Heart right ventricle (tissue), 16 donors: ENCODE results near the gene DDX19B. TPM values are rescaled to one million over a fixed set of nuclear protein-coding genes. Genes with fewer than 3 reads are reported as not detected.
"Not testable (repeated sequence)": the region's sequence is repeated elsewhere in the genome, so short reads cannot be mapped to it uniquely, and the experiment has no call there.

Source experiments
- ATAC-seq, 8 donors: fragments of 200-7000 bp; cut with Tn5 transposase; one replicate each; pipeline ENCODE4 v1.9.1; 2020; ENCODE audit warnings: mild to moderate bottlenecking in 8 of 8, moderate library complexity in 8 of 8, moderate number of reproducible peaks in 1 of 8
- DNase-seq, 2 donors: peaks; one replicate each; pipeline ENCODE4 v3.0.0-alpha.2; 2020
- H3K27ac ChIP-seq, 10 donors: fragments of 200-600 bp; sonication (generic) in 2 of 10; one replicate each; pipeline versions ENCODE4 v1.5.0 to v1.8.0; 2020 to 2022; ENCODE audit warnings: mild to moderate bottlenecking in 3 of 10
- H3K27me3 ChIP-seq, 7 donors: fragments of 200-600 bp; one replicate each; pipeline ENCODE4 v1.8.0; 2021 to 2022; ENCODE audit warnings: mild to moderate bottlenecking in 2 of 7
- H3K36me3 ChIP-seq, 9 donors: fragments of 200-600 bp; sonication (generic) in 1 of 9; one replicate each; pipeline versions ENCODE4 v1.5.0 to v1.8.0; 2020 to 2022; ENCODE audit warnings: mild to moderate bottlenecking in 2 of 9
- H3K4me1 ChIP-seq, 9 donors: fragments of 200-600 bp; sonication (generic) in 1 of 9; one replicate each; pipeline versions ENCODE4 v1.5.0 to v1.8.0; 2020 to 2022; ENCODE audit warnings: mild to moderate bottlenecking in 4 of 9
- H3K4me3 ChIP-seq, 10 donors: fragments of 200-600 bp; sonication (generic) in 2 of 10; one replicate each; pipeline versions ENCODE4 v1.5.0 to v1.8.0; 2020 to 2022; ENCODE audit warnings: mild to moderate bottlenecking in 7 of 10, moderate library complexity in 2 of 10
- H3K9me3 ChIP-seq, 11 donors: fragments of 200-600 bp in 10 of 11; sonication (generic) in 2 of 11; one replicate each; pipeline versions ENCODE4 v1.5.0 to v1.8.0; 2013 to 2022; ENCODE audit warnings: mild to moderate bottlenecking in 2 of 11, control low read depth in 1 of 11, moderate library complexity in 1 of 11
- WGBS, 2 donors: extraction: QIAGEN DNeasy Blood & Tissue Kit; methylation state at CpG; one replicate each; pipeline ENCODE4 v1.1.7; 2013; ENCODE audit warnings: inconsistent platforms in 1 of 2; 5-methylcytosine and 5-hydroxymethylcytosine counted together
- intact Hi-C, 10 donors: fragments of 100-400 bp; cut with DNase I; formaldehyde crosslinking; loops; one replicate each; pipeline versions ENCODE4 v1.11.1 to v1.14.2; 2022
- polyA plus RNA-seq, 2 donors: library from polyadenylated mRNA; stranded (reverse); fragments of 200-250 nt; gene quantifications; one replicate each; pipeline ENCODE4 v1.2.3, GENCODE V29; 2013
- total RNA-seq, 10 donors: library from RNA; stranded (reverse); fragmentation: NEBNext Ultra II Directional in 3 of 10; extraction: Animal tissue kit (Norgen Biotek cat#: 25700) in 3 of 10; gene quantifications; one replicate each; pipeline versions ENCODE4 v1.2.1 to v1.2.4, GENCODE V29; 2021 to 2023
- TF ChIP-seq, protein P1 (sequence below), 9 donors: fragments of 200-600 bp; sonication (generic) in 2 of 9; IDR thresholded peaks; one replicate each; pipeline versions ENCODE4 v1.5.0 to v1.8.0; 2021 to 2022; ENCODE audit warnings: antibody characterized with exemption in 9 of 9, mild to moderate bottlenecking in 5 of 9, moderate library complexity in 1 of 9
- donor health status: Arrhythmogenic right ventricular cardiomyopathy.
- donor health status: ischemic (EF 13 %, LVEDD 7.1; RV severe dilation, severe dysfunction).
- donor health status: healthy with polysubstance abuse.
- donor health status: DM: no; HTN: yes; CAD: no.
- donor health status: DM: no; HTN: no; CAD: no.
- donor health status: ischemic (EF 25% LVEDD 6.9; RV normal size, moderate dysfunction).
- donor health status: ischemic (EF 25% LVEDD 5.7; RV mildly dilated, moderate dysfunction).
- donor health status: healthy.
- donor health status: DM: yes; HTN: yes; CAD: no.
- donor health status: Ischemic cardiomyopathy.
- donor health status: ischemic (EF 35%, LVEDD 5.7; RV mildly dilated, moderate dysfunction).
- donor health status: nonischemic (EF 11% LVEDD 7.7; RV severe dilation, severe dysfunction).
- donor health status: DM: yes; HTN: yes; CAD: no.
- donor health status: PGD.
- donor health status: ischemic (EF 29% LVEDD 5.4; RV normal size, mild dysfunction).
- donor health status: nonischemic (EF 23%, LVEDD 6.1; RV moderate dilation, normal function).

Gene DDX19B
- total and polyA plus RNA-seq, 12 donors, result 11.6 to 25.3 (median 20.2) TPM

DNA sequence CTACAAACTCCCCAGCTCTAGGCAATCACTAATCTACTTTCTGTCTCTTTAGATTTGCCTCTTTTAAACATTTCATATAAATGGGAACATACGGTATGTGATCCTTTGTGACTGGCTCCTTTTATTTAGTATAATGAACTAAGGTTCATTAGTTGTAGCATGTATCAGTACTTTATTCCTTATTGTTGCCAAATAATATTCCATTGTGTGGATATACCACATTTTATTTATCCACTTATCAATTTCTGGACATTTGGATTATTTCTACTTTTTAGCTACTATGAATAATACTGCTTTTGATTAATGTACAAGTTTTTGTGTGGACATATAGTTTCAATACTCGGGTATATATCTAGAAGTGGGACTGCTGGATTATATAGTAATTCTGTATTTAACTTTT, 7.9 kb downstream of the DDX19B start:
- DNase-seq, result no peak
- peaks cover 0 to 18% (median 0%) of the 10 kb centered on the region in 9 donors for H3K4me1 ChIP-seq
- ATAC-seq, result no peak
- TF ChIP-seq, protein P1, sequence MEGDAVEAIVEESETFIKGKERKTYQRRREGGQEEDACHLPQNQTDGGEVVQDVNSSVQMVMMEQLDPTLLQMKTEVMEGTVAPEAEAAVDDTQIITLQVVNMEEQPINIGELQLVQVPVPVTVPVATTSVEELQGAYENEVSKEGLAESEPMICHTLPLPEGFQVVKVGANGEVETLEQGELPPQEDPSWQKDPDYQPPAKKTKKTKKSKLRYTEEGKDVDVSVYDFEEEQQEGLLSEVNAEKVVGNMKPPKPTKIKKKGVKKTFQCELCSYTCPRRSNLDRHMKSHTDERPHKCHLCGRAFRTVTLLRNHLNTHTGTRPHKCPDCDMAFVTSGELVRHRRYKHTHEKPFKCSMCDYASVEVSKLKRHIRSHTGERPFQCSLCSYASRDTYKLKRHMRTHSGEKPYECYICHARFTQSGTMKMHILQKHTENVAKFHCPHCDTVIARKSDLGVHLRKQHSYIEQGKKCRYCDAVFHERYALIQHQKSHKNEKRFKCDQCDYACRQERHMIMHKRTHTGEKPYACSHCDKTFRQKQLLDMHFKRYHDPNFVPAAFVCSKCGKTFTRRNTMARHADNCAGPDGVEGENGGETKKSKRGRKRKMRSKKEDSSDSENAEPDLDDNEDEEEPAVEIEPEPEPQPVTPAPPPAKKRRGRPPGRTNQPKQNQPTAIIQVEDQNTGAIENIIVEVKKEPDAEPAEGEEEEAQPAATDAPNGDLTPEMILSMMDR (IDR thresholded peaks at IDR 0.05), result no peak
- H3K9me3 ChIP-seq, result peaks cover 0 to 1% (median 0%) of the 10 kb centered on the region in 11 donors
- no peak overlapping the region for H3K27ac ChIP-seq
- peaks cover 0 to 28% (median 5%) of the 10 kb centered on the region in 9 donors for H3K36me3 ChIP-seq
- 95 to 96% methylated on average over 2 of the region's 2 CpGs for WGBS, 2 donors
- intact Hi-C loops, result no loop called here
- H3K27me3 ChIP-seq, result no peaks in the 10 kb centered on the region
- H3K4me3 ChIP-seq, result no peak overlapping the region

DNA sequence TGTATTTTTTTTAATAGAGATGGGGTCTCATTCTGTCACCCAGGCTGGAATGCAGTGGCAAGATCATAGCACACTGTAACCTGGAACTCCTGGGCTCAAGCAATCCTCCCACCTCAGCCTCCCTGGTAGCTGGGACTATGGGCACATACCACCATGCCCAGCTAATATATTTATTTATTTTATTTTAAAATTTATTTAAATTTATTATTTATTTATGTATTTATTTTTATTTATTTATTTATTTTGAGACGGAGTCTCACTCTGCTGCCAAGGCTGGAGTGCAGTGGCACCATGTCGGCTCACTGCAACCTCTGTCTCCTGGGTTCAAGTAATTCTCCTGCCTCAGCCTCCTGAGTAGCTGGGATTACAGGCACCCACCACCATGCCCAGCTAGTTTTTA, 8.7 kb downstream of the DDX19B start:
- H3K27ac ChIP-seq, ATAC-seq, H3K4me3 ChIP-seq, H3K9me3 ChIP-seq, H3K27me3 ChIP-seq, DNase-seq, intact Hi-C loops: not testable (repeated sequence)
- H3K36me3 ChIP-seq, result peaks cover 0 to 20% (median 5%) of the 10 kb centered on the region in 9 donors
- 99 to 100% methylated on average over 2 of the region's 2 CpGs for WGBS, 2 donors
- peaks cover 0 to 18% (median 0%) of the 10 kb centered on the region in 9 donors for H3K4me1 ChIP-seq

DNA sequence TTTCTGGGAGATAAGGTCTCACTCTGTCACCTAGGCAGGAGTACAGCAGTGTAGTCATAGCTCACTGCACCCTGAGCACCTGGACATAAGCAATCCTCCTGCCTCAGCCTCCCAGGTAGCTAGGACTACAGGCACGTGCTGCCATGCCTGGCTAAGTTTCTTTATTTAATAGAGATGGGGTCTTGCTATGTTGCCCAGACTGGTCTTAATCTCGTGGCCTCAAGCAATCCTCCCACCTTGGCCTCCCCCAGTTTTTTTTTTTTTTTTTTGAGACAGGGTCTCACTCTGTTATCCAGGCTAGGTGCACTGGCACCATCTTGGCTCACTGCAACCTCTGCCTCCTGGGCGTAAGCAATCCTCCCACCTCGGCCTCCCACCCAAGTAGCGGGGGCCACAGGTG, 21.1 kb downstream of the DDX19B start:
- no peak for ATAC-seq
- Histone ChIP-seq H3K36me3 (peaks cover 0 to 100% (median 51%) of the 10 kb centered on the region in 9 donors), H3K27me3 (no peaks in the 10 kb centered on the region), H3K4me3 (no peak overlapping the region), H3K4me1 (no peaks in the 10 kb centered on the region), H3K27ac (no peak overlapping the region), H3K9me3 (no peaks in the 10 kb centered on the region)
- 98 to 99% methylated on average over 5 of the region's 5 CpGs for WGBS, 2 donors
- intact Hi-C loops, result no loop called here
- TF ChIP-seq, protein P1 (IDR thresholded peaks at IDR 0.05), result no peak
- DNase-seq, result no peak

DNA sequence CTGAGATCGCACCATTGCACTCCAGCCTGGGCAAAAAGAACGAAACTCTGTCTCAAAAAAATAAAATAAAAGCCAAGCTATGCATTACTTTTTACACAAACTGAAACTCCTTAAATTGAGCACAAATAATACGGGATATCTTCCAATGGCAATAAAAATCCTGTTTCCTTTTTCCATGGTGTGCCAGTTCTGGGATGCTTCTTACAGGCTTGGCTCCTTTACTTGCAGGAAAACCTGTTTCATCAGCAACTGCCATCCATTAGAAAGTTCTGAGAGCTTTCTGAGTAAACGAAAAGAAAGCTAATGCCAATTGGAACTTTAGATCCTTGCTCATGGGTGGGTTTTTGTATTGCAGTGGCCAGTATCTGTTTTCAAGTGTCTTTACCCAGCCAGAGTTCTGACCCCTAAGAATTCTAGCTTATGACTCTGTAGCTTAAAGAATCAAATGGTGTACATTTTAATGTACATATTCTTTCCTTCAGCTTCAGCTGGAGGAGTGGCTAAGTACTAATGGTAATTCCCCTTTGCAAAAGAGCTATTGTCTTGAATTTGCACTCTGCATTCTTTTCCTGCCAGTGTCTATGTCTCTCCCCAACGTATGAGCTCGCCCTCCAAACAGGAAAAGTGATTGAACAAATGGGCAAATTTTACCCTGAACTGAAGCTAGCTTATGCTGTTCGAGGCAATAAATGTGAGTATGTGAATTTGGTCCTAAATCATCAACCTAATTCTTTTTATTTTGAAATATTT, 26.2 kb downstream of the DDX19B start:
- ATAC-seq (no peak), DNase-seq (no peak)
- no peak overlapping the region for H3K4me3 ChIP-seq
- H3K9me3 ChIP-seq, result no peaks in the 10 kb centered on the region
- H3K27me3 ChIP-seq, result no peaks in the 10 kb centered on the region
- WGBS, 2 donors, result 87 to 88% methylated on average over 7 of the region's 7 CpGs
- no peak overlapping the region for H3K27ac ChIP-seq
- TF ChIP-seq, protein P1 (IDR thresholded peaks at IDR 0.05), result no peak
- H3K4me1 ChIP-seq, result no peaks in the 10 kb centered on the region
- intact Hi-C loops, result no loop called here
- H3K36me3 ChIP-seq, result peaks cover 0 to 100% (median 47%) of the 10 kb centered on the region in 9 donors

DNA sequence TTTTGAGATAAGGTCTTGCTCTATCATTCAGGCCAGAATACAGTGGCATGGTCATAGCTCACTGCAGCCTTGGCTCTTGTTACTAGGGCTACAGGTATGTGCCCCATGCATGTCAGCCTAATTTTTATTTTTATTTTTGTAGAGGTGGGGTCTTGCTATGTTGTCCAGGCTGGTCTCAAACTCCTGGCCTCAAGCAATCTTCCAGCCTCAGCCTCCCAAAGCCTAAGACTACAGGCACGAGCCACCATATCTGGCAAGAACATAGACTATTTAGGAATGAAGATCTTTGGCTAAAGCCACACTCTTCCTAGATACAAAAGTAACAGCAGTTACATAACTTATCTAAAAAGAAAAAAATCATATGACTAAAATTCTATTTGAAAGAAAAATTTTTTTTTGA, 32.1 kb downstream of the DDX19B start:
- WGBS, 2 donors, result 86 to 98% methylated on average over 1 of the region's 1 CpG
- Histone ChIP-seq H3K9me3 (no peaks in the 10 kb centered on the region), H3K36me3 (peaks cover 0 to 97% (median 44%) of the 10 kb centered on the region in 9 donors), H3K4me1 (peaks cover 0 to 5% (median 0%) of the 10 kb centered on the region in 9 donors), H3K27me3 (no peaks in the 10 kb centered on the region), H3K27ac (no peak overlapping the region), H3K4me3 (no peak overlapping the region)
- DNase-seq (no peak), ATAC-seq (no peak)
- TF ChIP-seq, protein P1 (IDR thresholded peaks at IDR 0.05), result no peak
- intact Hi-C loops, result loop anchor here in 3 of 10 donors (2.0 to 10.0 kb wide), 3 partner anchors 322 to 424 kb away; no protein-coding TSS in a partner anchor
